ENCODE data around the gene TRMT1L. TPM values are rescaled to one million over a fixed set of nuclear protein-coding genes. Genes with fewer than 3 reads are reported as not detected.

TRMT1L gene
- polyA plus RNA-seq, 1 donor (not counting 4 experiments of a cell fraction or from before 2014, with no cell fraction given), result 34.5 TPM

GRCh38 chr1:185157599-185158412, 1.1 kb upstream of the TRMT1L start:
- H3K9me1 ChIP-seq (ENCODE audit: control insufficient read depth, extremely low read depth, insufficient read depth, low read length), result no peaks in the 10 kb centered on the region
- DNase-seq (ENCODE audit: low read depth, low spot score) (no peak), FAIRE-seq (no peak)
- H3K79me2 ChIP-seq (ENCODE audit: control insufficient read depth, insufficient read depth, low read length), result peaks cover 12% of the 10 kb centered on the region
- peak overlapping the region; percentile 90 to 96 (median 94) for H3K4me3 ChIP-seq (ENCODE audit: control insufficient read depth in 2 of 3, extremely low read depth in 1 of 3, insufficient read depth in 2 of 3, low read depth in 1 of 3, low read length in 3 of 3)
- no peaks in the 10 kb centered on the region for H4K20me1 ChIP-seq (ENCODE audit: control insufficient read depth, extremely low read depth, insufficient read depth, low read length)
- H3K27me3 ChIP-seq (ENCODE audit: control insufficient read depth, extremely low read depth, insufficient read depth, low read length), result no peaks in the 10 kb centered on the region
- dilution Hi-C loops (cut with MboI; ENCODE audit: extremely low pct_ligation_motif_present, low sequenced_read_pairs), result no loop called here
- peak overlapping the region; percentile 86 for H3K9ac ChIP-seq (ENCODE audit: control insufficient read depth, extremely low read depth, insufficient read depth, low read length)
- H3K36me3 ChIP-seq (ENCODE audit: control insufficient read depth in 2 of 2, extremely low read depth in 1 of 2, insufficient read depth in 2 of 2, low read length in 2 of 2), result no peaks in the 10 kb centered on the region
- H3K9me3 ChIP-seq (ENCODE audit: control insufficient read depth, low read depth, low read length), result no peaks in the 10 kb centered on the region
- H3K27ac ChIP-seq (ENCODE audit: control insufficient read depth, insufficient read depth, low read length), result peak overlapping the region; percentile 86
- H3K4me2 ChIP-seq (ENCODE audit: control insufficient read depth, extremely low read depth, insufficient read depth, low read depth, low read length), result peak overlapping the region; percentile 88
- TF ChIP-seq EZH2 (IDR thresholded peaks at IDR 0.05; ENCODE audit: low read length) (no peak), CTCF (optimal IDR thresholded peaks at IDR 0.05 in 1 of 3, IDR thresholded peaks at IDR 0.05 in 1 of 3, conservative IDR thresholded peaks at IDR 0.05 in 1 of 3; ENCODE audit: extremely low read depth in 1 of 3, insufficient read depth in 2 of 3, low read length in 3 of 3) (no peak)
- peaks cover 3% of the 10 kb centered on the region for H3K4me1 ChIP-seq (ENCODE audit: control insufficient read depth, extremely low read depth, insufficient read depth, low read length)
- H2AFZ ChIP-seq (ENCODE audit: control insufficient read depth, low read length), result peak overlapping the region; percentile 97

GRCh38 chr1:185156288-185156853, 382 bp downstream of the TRMT1L start:
- H3K79me2 ChIP-seq (ENCODE audit: control insufficient read depth, insufficient read depth, low read length), result peaks cover 12% of the 10 kb centered on the region
- peak overlapping the region; percentile 86 for H3K9ac ChIP-seq (ENCODE audit: control insufficient read depth, extremely low read depth, insufficient read depth, low read length)
- DNase-seq (ENCODE audit: low read depth, low spot score) (no peak), FAIRE-seq (no peak)
- no peaks in the 10 kb centered on the region for H3K9me1 ChIP-seq (ENCODE audit: control insufficient read depth, extremely low read depth, insufficient read depth, low read length)
- peak overlapping the region; percentile 86 for H3K27ac ChIP-seq (ENCODE audit: control insufficient read depth, insufficient read depth, low read length)
- H4K20me1 ChIP-seq (ENCODE audit: control insufficient read depth, extremely low read depth, insufficient read depth, low read length), result no peaks in the 10 kb centered on the region
- peak overlapping the region; percentile 74 for H2AFZ ChIP-seq (ENCODE audit: control insufficient read depth, low read length)
- dilution Hi-C loops (cut with MboI; ENCODE audit: extremely low pct_ligation_motif_present, low sequenced_read_pairs), result no loop called here
- H3K36me3 ChIP-seq (ENCODE audit: control insufficient read depth in 2 of 2, extremely low read depth in 1 of 2, insufficient read depth in 2 of 2, low read length in 2 of 2), result no peaks in the 10 kb centered on the region
- H3K4me3 ChIP-seq (ENCODE audit: control insufficient read depth in 2 of 3, extremely low read depth in 1 of 3, insufficient read depth in 2 of 3, low read depth in 1 of 3, low read length in 3 of 3), result peak overlapping the region; percentile 90 to 96 (median 95)
- H3K4me2 ChIP-seq (ENCODE audit: control insufficient read depth, extremely low read depth, insufficient read depth, low read depth, low read length), result peak overlapping the region; percentile 89
- no peaks in the 10 kb centered on the region for H3K9me3 ChIP-seq (ENCODE audit: control insufficient read depth, low read depth, low read length)
- no peaks in the 10 kb centered on the region for H3K27me3 ChIP-seq (ENCODE audit: control insufficient read depth, extremely low read depth, insufficient read depth, low read length)
- TF ChIP-seq EZH2 (IDR thresholded peaks at IDR 0.05; ENCODE audit: low read length) (no peak), CTCF (optimal IDR thresholded peaks at IDR 0.05 in 1 of 3, IDR thresholded peaks at IDR 0.05 in 1 of 3, conservative IDR thresholded peaks at IDR 0.05 in 1 of 3; ENCODE audit: extremely low read depth in 1 of 3, insufficient read depth in 2 of 3, low read length in 3 of 3) (no peak)
- H3K4me1 ChIP-seq (ENCODE audit: control insufficient read depth, extremely low read depth, insufficient read depth, low read length), result peaks cover 6% of the 10 kb centered on the region
